GM06990 (cell line): Measurements from ENCODE around the gene LMO7.

Experiments
- DNase-seq: peaks from one replicate; pipeline ENCODE4 v3.0.0-alpha.2; 2011; ENCODE audit not compliant: insufficient read length; ENCODE audit errors: extremely low read depth
- H3K27me3 ChIP-seq: replicated peaks from 2 replicates; pipeline ENCODE4 v1.6.0; 2011; ENCODE audit warnings: low read length; ENCODE audit not compliant: control insufficient read depth, insufficient read depth
- H3K36me3 ChIP-seq: 2 replicates; pipeline ENCODE4 v1.5.1; 2011; ENCODE audit warnings: low read length; ENCODE audit not compliant: control insufficient read depth, insufficient read depth
- H3K4me3 ChIP-seq: replicated peaks from 2 replicates; pipeline ENCODE4 v1.5.1; 2011; ENCODE audit warnings: low read depth, mild to moderate bottlenecking, control low read depth, low read length
- CTCF ChIP-seq: IDR thresholded peaks from 2 replicates; pipeline ENCODE4 v1.5.1; 2011; ENCODE audit warnings: low read length, control low read depth, mild to moderate bottlenecking, inconsistent platforms; ENCODE audit not compliant: insufficient read depth, poor library complexity, severe bottlenecking

LMO7 gene

GRCh38 chr13:75704927-75705288 lies 68.8 kb downstream of the LMO7 start:
- Histone ChIP-seq H3K27me3 (no peaks in the 10 kb centered on the region), H3K4me3 (no peak overlapping the region), H3K36me3 (no peaks in the 10 kb centered on the region)
- no peak for DNase-seq
- TF ChIP-seq CTCF, result no peak

GRCh38 chr13:75705395-75705794 lies 69.3 kb downstream of the LMO7 start:
- DNase-seq, result no peak
- Histone ChIP-seq H3K27me3 (no peaks in the 10 kb centered on the region), H3K4me3 (no peak overlapping the region), H3K36me3 (no peaks in the 10 kb centered on the region)
- no peak for TF ChIP-seq CTCF

- TF ChIP-seq CTCF, result no peak
- Histone ChIP-seq H3K36me3 (no peaks in the 10 kb centered on the region), H3K27me3 (no peaks in the 10 kb centered on the region), H3K4me3 (no peak overlapping the region)
- DNase-seq, result no peak
Measured at GRCh38 chr13:75705908-75706307, 69.8 kb downstream of the LMO7 start.

GRCh38 chr13:75713852-75714251 lies 77.7 kb downstream of the LMO7 start:
- H3K4me3 ChIP-seq, result no peak overlapping the region
- TF ChIP-seq CTCF, result no peak
- no peak for DNase-seq
- no peaks in the 10 kb centered on the region for H3K36me3 ChIP-seq
- no peaks in the 10 kb centered on the region for H3K27me3 ChIP-seq

- Histone ChIP-seq H3K36me3 (no peaks in the 10 kb centered on the region), H3K4me3 (no peak overlapping the region), H3K27me3 (no peaks in the 10 kb centered on the region)
- DNase-seq, result no peak
- no peak for TF ChIP-seq CTCF
Measured at GRCh38 chr13:75715601-75716523, 79.7 kb downstream of the LMO7 start.
